ENCODE measurements around the gene RAPGEF1. TPM values are rescaled to one million over a fixed set of nuclear protein-coding genes. Genes with fewer than 3 reads are reported as not detected.
"Not testable (repeated sequence)": the region's sequence is repeated elsewhere in the genome, so short reads cannot be mapped to it uniquely, and the experiment has no call there.

Gene RAPGEF1
- total RNA-seq, 1 experiment from 2014 or later, result 25.2 TPM

- Histone ChIP-seq H3K36me3 (ENCODE audit: low read depth, low read length) (no peaks in the 10 kb centered on the region), H3K9me3 (ENCODE audit: low read length) (no peaks in the 10 kb centered on the region), H3F3A (ENCODE audit: low read length, unreplicated experiment) (no peaks in the 10 kb centered on the region), H2AFZ (ENCODE audit: low read length) (no peak overlapping the region), H3K27ac (ENCODE audit: low read length) (no peak overlapping the region; the same call in 1 of the 2 replicates), H3K9ac (ENCODE audit: low read length) (no peak overlapping the region), H3K4me3 (ENCODE audit: low read length) (no peak overlapping the region), H3K27me3 (ENCODE audit: low read length) (no peaks in the 10 kb centered on the region), H3K4me1 (ENCODE audit: insufficient read depth, low read length) (peaks cover 25% of the 10 kb centered on the region), H3K79me2 (ENCODE audit: low read length) (peaks cover 25% of the 10 kb centered on the region), H3K9me2 (replicated peaks; ENCODE audit: low read length) (no peaks in the 10 kb centered on the region), H4K20me1 (ENCODE audit: low read length) (no peaks in the 10 kb centered on the region), H3K4me2 (ENCODE audit: low read length) (no peak overlapping the region)
- DNase-seq, result no peak
- ATAC-seq, result no peak
- BruUV-seq (replicated peaks), result no TSS peak
- ChIA-PET POLR2A (ENCODE audit: unreplicated experiment) (no interaction called here), CTCF (no interaction called here)
- intact Hi-C loops (cut with micrococcal nuclease), result loop anchor here (5.0 kb wide), 1 partner anchor 75 kb away; no protein-coding TSS in a partner anchor
- TF ChIP-seq EZH2phosphoT487 (IDR thresholded peaks at IDR 0.05; ENCODE audit: borderline replicate concordance, low read length), result no peak
- no peak for TF ChIP-seq CTCF (conservative IDR thresholded peaks at IDR 0.05; ENCODE audit: low read depth, low read length)
- no peak for TF ChIP-seq EZH2 (IDR thresholded peaks at IDR 0.05; ENCODE audit: low read length, unreplicated experiment)
Observed at GRCh38 chr9:131657037-131657377, 82.9 kb downstream of the RAPGEF1 start.

- TF ChIP-seq CTCF (conservative IDR thresholded peaks at IDR 0.05; ENCODE audit: low read depth, low read length) (no peak), EZH2phosphoT487 (IDR thresholded peaks at IDR 0.05; ENCODE audit: borderline replicate concordance, low read length) (no peak), EZH2 (IDR thresholded peaks at IDR 0.05; ENCODE audit: low read length, unreplicated experiment) (no peak)
- Histone ChIP-seq H3K9ac (ENCODE audit: low read length) (no peak overlapping the region), H3K4me1 (ENCODE audit: insufficient read depth, low read length) (peaks cover 29% of the 10 kb centered on the region), H3F3A (ENCODE audit: low read length, unreplicated experiment) (no peaks in the 10 kb centered on the region), H3K9me2 (replicated peaks; ENCODE audit: low read length) (no peaks in the 10 kb centered on the region), H3K79me2 (ENCODE audit: low read length) (peaks cover 25% of the 10 kb centered on the region), H3K4me2 (ENCODE audit: low read length) (no peak overlapping the region), H2AFZ (ENCODE audit: low read length) (no peak overlapping the region), H3K9me3 (ENCODE audit: low read length) (no peaks in the 10 kb centered on the region), H3K36me3 (ENCODE audit: low read depth, low read length) (no peaks in the 10 kb centered on the region), H4K20me1 (ENCODE audit: low read length) (no peaks in the 10 kb centered on the region), H3K4me3 (ENCODE audit: low read length) (no peak overlapping the region), H3K27ac (ENCODE audit: low read length) (no peak overlapping the region), H3K27me3 (ENCODE audit: low read length) (no peaks in the 10 kb centered on the region)
- POLR2A ChIA-PET (ENCODE audit: unreplicated experiment), result no interaction called here
- ATAC-seq (no peak), DNase-seq (no peak)
- CTCF ChIA-PET, result no interaction called here
- no TSS peak for BruUV-seq (replicated peaks)
- intact Hi-C loops (cut with micrococcal nuclease), result loop anchor here (5.0 kb wide), 1 partner anchor 76 kb away; no protein-coding TSS in a partner anchor
Observed at GRCh38 chr9:131656356-131657036, 83.4 kb downstream of the RAPGEF1 start.

GRCh38 chr9:131654369-131654768 is 85.5 kb downstream of the RAPGEF1 start:
- intact Hi-C loops (cut with micrococcal nuclease); CTCF ChIA-PET; BruUV-seq (replicated peaks); H3K9me2 ChIP-seq (replicated peaks; ENCODE audit: low read length); H2AFZ ChIP-seq (ENCODE audit: low read length); POLR2A ChIA-PET (ENCODE audit: unreplicated experiment); H3K4me2 ChIP-seq (ENCODE audit: low read length); H3K27ac ChIP-seq (ENCODE audit: low read length); H3K27me3 ChIP-seq (ENCODE audit: low read length); H3K4me3 ChIP-seq (ENCODE audit: low read length); ATAC-seq; H3F3A ChIP-seq (ENCODE audit: low read length, unreplicated experiment); DNase-seq; H3K9ac ChIP-seq (ENCODE audit: low read length); H4K20me1 ChIP-seq (ENCODE audit: low read length); H3K9me3 ChIP-seq (ENCODE audit: low read length); H3K36me3 ChIP-seq (ENCODE audit: low read depth, low read length): not testable (repeated sequence)
- Histone ChIP-seq H3K79me2 (ENCODE audit: low read length) (peaks cover 17% of the 10 kb centered on the region), H3K4me1 (ENCODE audit: insufficient read depth, low read length) (peaks cover 33% of the 10 kb centered on the region)

Data from PC-3 (cell line).